A673 (cell line): ENCODE data around the gene SORD.

ENCODE experiments used
- EZH2 ChIP-seq: fragments of 200-600 bp; sonication (generic); IDR thresholded peaks from 2 replicates; pipeline ENCODE4 v1.6.1; 2017; ENCODE audit warnings: borderline replicate concordance, low read depth, mild to moderate bottlenecking, mixed read lengths, antibody characterized with exemption, low read length; ENCODE audit not compliant: poor library complexity, severe bottlenecking
- TF ChIP-seq, protein P1 (sequence below): fragments of 300-800, 200-600 bp; sonication (generic); conservative IDR thresholded peaks from 2 replicates; pipeline ENCODE4 v1.5.1; 2017; ENCODE audit warnings: low read depth, mild to moderate bottlenecking, antibody characterized with exemption, low read length, moderate library complexity, mixed read lengths

DNA sequence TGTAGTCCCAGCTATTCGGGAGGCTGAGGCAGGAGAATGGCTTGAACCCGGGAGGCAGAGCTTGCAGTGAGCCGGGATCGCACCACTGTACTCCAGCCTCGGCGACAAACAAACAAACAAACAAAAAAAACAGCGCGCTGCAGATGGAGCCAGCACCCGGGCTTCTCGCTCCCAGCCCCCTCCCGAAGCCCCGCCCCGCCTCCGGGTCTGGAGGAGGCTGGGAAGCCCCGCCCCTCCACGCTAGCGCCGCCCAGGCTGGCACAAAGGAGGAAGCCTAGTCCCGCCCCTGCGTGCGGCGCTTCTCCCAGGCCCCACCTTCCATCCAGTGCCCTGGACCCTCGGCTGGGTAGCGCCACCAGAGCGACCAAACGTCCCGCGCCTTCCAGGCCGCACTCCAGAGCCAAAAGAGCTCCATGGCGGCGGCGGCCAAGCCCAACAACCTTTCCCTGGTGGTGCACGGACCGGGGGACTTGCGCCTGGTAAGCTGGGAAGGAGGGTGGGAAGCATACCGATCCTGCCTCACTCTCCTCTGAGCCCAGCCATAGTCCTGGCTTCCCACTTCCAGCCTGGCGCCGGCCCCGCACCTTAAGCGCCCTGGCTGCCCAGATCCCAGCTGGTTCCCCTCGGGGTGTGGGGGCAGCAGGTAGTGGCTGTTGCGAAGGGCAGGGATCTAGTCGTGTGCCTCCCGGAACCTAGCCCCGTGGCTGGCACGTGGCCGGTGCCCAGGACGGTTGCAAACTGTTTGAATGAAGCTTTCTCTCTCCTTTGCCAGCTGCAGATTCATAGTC lies at the start of gene SORD:
- TF ChIP-seq, protein P1, sequence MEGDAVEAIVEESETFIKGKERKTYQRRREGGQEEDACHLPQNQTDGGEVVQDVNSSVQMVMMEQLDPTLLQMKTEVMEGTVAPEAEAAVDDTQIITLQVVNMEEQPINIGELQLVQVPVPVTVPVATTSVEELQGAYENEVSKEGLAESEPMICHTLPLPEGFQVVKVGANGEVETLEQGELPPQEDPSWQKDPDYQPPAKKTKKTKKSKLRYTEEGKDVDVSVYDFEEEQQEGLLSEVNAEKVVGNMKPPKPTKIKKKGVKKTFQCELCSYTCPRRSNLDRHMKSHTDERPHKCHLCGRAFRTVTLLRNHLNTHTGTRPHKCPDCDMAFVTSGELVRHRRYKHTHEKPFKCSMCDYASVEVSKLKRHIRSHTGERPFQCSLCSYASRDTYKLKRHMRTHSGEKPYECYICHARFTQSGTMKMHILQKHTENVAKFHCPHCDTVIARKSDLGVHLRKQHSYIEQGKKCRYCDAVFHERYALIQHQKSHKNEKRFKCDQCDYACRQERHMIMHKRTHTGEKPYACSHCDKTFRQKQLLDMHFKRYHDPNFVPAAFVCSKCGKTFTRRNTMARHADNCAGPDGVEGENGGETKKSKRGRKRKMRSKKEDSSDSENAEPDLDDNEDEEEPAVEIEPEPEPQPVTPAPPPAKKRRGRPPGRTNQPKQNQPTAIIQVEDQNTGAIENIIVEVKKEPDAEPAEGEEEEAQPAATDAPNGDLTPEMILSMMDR: no peak
- no peak for TF ChIP-seq EZH2
